ENCODE data around the gene NFAM1.

Gene NFAM1

GRCh38 chr22:42340829-42341383 is 91.3 kb downstream of the NFAM1 start:
- Histone ChIP-seq H3K27me3 (ENCODE audit: control insufficient read depth in 5 of 5, insufficient read depth in 4 of 5, low read length in 5 of 5) (peaks cover 0 to 25% (median 6%) of the 10 kb centered on the region in 5 donors), H3K9me3 (ENCODE audit: control insufficient read depth in 5 of 5, low read length in 5 of 5) (no peaks in the 10 kb centered on the region), H3K36me3 (ENCODE audit: control insufficient read depth in 5 of 5, insufficient read depth in 5 of 5, low read length in 5 of 5) (no peaks in the 10 kb centered on the region), H3K27ac (ENCODE audit: low read depth, low read length) (no peak overlapping the region), H3K4me3 (ENCODE audit: low read depth in 1 of 5, low read length in 5 of 5) (peak overlapping the region in 1 of 5 donors; percentile 21), H3K4me1 (ENCODE audit: control insufficient read depth in 5 of 5, insufficient read depth in 5 of 5, low read length in 5 of 5) (peaks cover 0 to 23% (median 17%) of the 10 kb centered on the region in 5 donors), H3K9ac (ENCODE audit: low read length in 5 of 5) (no peak overlapping the region)

GRCh38 chr22:42340150-42340549 is 92.1 kb downstream of the NFAM1 start:
- Histone ChIP-seq H3K27ac (ENCODE audit: low read depth, low read length) (no peak overlapping the region), H3K4me1 (ENCODE audit: control insufficient read depth in 5 of 5, insufficient read depth in 5 of 5, low read length in 5 of 5) (peaks cover 0 to 23% (median 17%) of the 10 kb centered on the region in 5 donors), H3K9me3 (ENCODE audit: control insufficient read depth in 5 of 5, low read length in 5 of 5) (no peaks in the 10 kb centered on the region), H3K27me3 (ENCODE audit: control insufficient read depth in 5 of 5, insufficient read depth in 4 of 5, low read length in 5 of 5) (peaks cover 0 to 25% (median 6%) of the 10 kb centered on the region in 5 donors), H3K4me3 (ENCODE audit: low read depth in 1 of 5, low read length in 5 of 5) (no peak overlapping the region), H3K9ac (ENCODE audit: low read length in 5 of 5) (no peak overlapping the region), H3K36me3 (ENCODE audit: control insufficient read depth in 5 of 5, insufficient read depth in 5 of 5, low read length in 5 of 5) (no peaks in the 10 kb centered on the region)

GRCh38 chr22:42338479-42338878 is 93.7 kb downstream of the NFAM1 start:
- Histone ChIP-seq H3K9me3 (ENCODE audit: control insufficient read depth in 5 of 5, low read length in 5 of 5) (no peaks in the 10 kb centered on the region), H3K9ac (ENCODE audit: low read length in 5 of 5) (no peak overlapping the region), H3K4me1 (ENCODE audit: control insufficient read depth in 5 of 5, insufficient read depth in 5 of 5, low read length in 5 of 5) (peaks cover 0 to 15% (median 9%) of the 10 kb centered on the region in 5 donors), H3K36me3 (ENCODE audit: control insufficient read depth in 5 of 5, insufficient read depth in 5 of 5, low read length in 5 of 5) (no peaks in the 10 kb centered on the region), H3K27me3 (ENCODE audit: control insufficient read depth in 5 of 5, insufficient read depth in 4 of 5, low read length in 5 of 5) (peaks cover 0 to 29% (median 6%) of the 10 kb centered on the region in 5 donors), H3K27ac (ENCODE audit: low read depth, low read length) (no peak overlapping the region), H3K4me3 (ENCODE audit: low read depth in 1 of 5, low read length in 5 of 5) (no peak overlapping the region)

- H3K4me1 ChIP-seq (ENCODE audit: control insufficient read depth in 5 of 5, insufficient read depth in 5 of 5, low read length in 5 of 5): peaks cover 0 to 7% (median 5%) of the 10 kb centered on the region in 5 donors
- no peaks in the 10 kb centered on the region for H3K9me3 ChIP-seq (ENCODE audit: control insufficient read depth in 5 of 5, low read length in 5 of 5)
- no peaks in the 10 kb centered on the region for H3K36me3 ChIP-seq (ENCODE audit: control insufficient read depth in 5 of 5, insufficient read depth in 5 of 5, low read length in 5 of 5)
- peaks cover 0 to 29% (median 6%) of the 10 kb centered on the region in 5 donors for H3K27me3 ChIP-seq (ENCODE audit: control insufficient read depth in 5 of 5, insufficient read depth in 4 of 5, low read length in 5 of 5)
- H3K4me3 ChIP-seq (ENCODE audit: low read depth in 1 of 5, low read length in 5 of 5): no peak overlapping the region
- no peak overlapping the region for H3K9ac ChIP-seq (ENCODE audit: low read length in 5 of 5)
- no peak overlapping the region for H3K27ac ChIP-seq (ENCODE audit: low read depth, low read length)
Observed at GRCh38 chr22:42337356-42337755, 94.8 kb downstream of the NFAM1 start.

- Histone ChIP-seq H3K9ac (ENCODE audit: low read length in 5 of 5) (no peak overlapping the region), H3K4me1 (ENCODE audit: control insufficient read depth in 5 of 5, insufficient read depth in 5 of 5, low read length in 5 of 5) (peaks cover 0 to 7% (median 5%) of the 10 kb centered on the region in 5 donors), H3K36me3 (ENCODE audit: control insufficient read depth in 5 of 5, insufficient read depth in 5 of 5, low read length in 5 of 5) (no peaks in the 10 kb centered on the region), H3K27me3 (ENCODE audit: control insufficient read depth in 5 of 5, insufficient read depth in 4 of 5, low read length in 5 of 5) (peaks cover 0 to 22% (median 6%) of the 10 kb centered on the region in 5 donors), H3K9me3 (ENCODE audit: control insufficient read depth in 5 of 5, low read length in 5 of 5) (no peaks in the 10 kb centered on the region), H3K27ac (ENCODE audit: low read depth, low read length) (no peak overlapping the region), H3K4me3 (ENCODE audit: low read depth in 1 of 5, low read length in 5 of 5) (no peak overlapping the region)
Observed at GRCh38 chr22:42336527-42337227, 95.5 kb downstream of the NFAM1 start.

GRCh38 chr22:42335839-42336378 is 96.3 kb downstream of the NFAM1 start:
- Histone ChIP-seq H3K36me3 (ENCODE audit: control insufficient read depth in 5 of 5, insufficient read depth in 5 of 5, low read length in 5 of 5) (no peaks in the 10 kb centered on the region), H3K27ac (ENCODE audit: low read depth, low read length) (no peak overlapping the region), H3K27me3 (ENCODE audit: control insufficient read depth in 5 of 5, insufficient read depth in 4 of 5, low read length in 5 of 5) (peaks cover 0 to 19% (median 3%) of the 10 kb centered on the region in 5 donors), H3K4me3 (ENCODE audit: low read depth in 1 of 5, low read length in 5 of 5) (no peak overlapping the region), H3K4me1 (ENCODE audit: control insufficient read depth in 5 of 5, insufficient read depth in 5 of 5, low read length in 5 of 5) (peaks cover 0 to 2% (median 1%) of the 10 kb centered on the region in 5 donors), H3K9me3 (ENCODE audit: control insufficient read depth in 5 of 5, low read length in 5 of 5) (no peaks in the 10 kb centered on the region), H3K9ac (ENCODE audit: low read length in 5 of 5) (no peak overlapping the region)

- Histone ChIP-seq H3K4me1 (ENCODE audit: control insufficient read depth in 5 of 5, insufficient read depth in 5 of 5, low read length in 5 of 5) (no peaks in the 10 kb centered on the region), H3K4me3 (ENCODE audit: low read depth in 1 of 5, low read length in 5 of 5) (no peak overlapping the region), H3K36me3 (ENCODE audit: control insufficient read depth in 5 of 5, insufficient read depth in 5 of 5, low read length in 5 of 5) (no peaks in the 10 kb centered on the region), H3K9me3 (ENCODE audit: control insufficient read depth in 5 of 5, low read length in 5 of 5) (no peaks in the 10 kb centered on the region), H3K27me3 (ENCODE audit: control insufficient read depth in 5 of 5, insufficient read depth in 4 of 5, low read length in 5 of 5) (peaks cover 0 to 14% (median 3%) of the 10 kb centered on the region in 5 donors), H3K9ac (ENCODE audit: low read length in 5 of 5) (no peak overlapping the region), H3K27ac (ENCODE audit: low read depth, low read length) (no peak overlapping the region)
Observed at GRCh38 chr22:42334875-42335512, 97.2 kb downstream of the NFAM1 start.

GRCh38 chr22:42333544-42333943 is 98.7 kb downstream of the NFAM1 start:
- Histone ChIP-seq H3K4me3 (ENCODE audit: low read depth in 1 of 5, low read length in 5 of 5) (no peak overlapping the region), H3K27me3 (ENCODE audit: control insufficient read depth in 5 of 5, insufficient read depth in 4 of 5, low read length in 5 of 5) (peaks cover 0 to 15% (median 0%) of the 10 kb centered on the region in 5 donors), H3K9ac (ENCODE audit: low read length in 5 of 5) (no peak overlapping the region)

GRCh38 chr22:42332089-42332488 is 100.1 kb downstream of the NFAM1 start:
- no peak overlapping the region for H3K9ac ChIP-seq (ENCODE audit: low read length in 5 of 5)
- H3K9me3 ChIP-seq (ENCODE audit: control insufficient read depth in 5 of 5, low read length in 5 of 5): no peaks in the 10 kb centered on the region
- H3K4me3 ChIP-seq (ENCODE audit: low read depth in 1 of 5, low read length in 5 of 5): no peak overlapping the region
- no peak overlapping the region for H3K27ac ChIP-seq (ENCODE audit: low read depth, low read length)
- H3K27me3 ChIP-seq (ENCODE audit: control insufficient read depth in 5 of 5, insufficient read depth in 4 of 5, low read length in 5 of 5): peaks cover 0 to 20% (median 2%) of the 10 kb centered on the region in 5 donors
- H3K4me1 ChIP-seq (ENCODE audit: control insufficient read depth in 5 of 5, insufficient read depth in 5 of 5, low read length in 5 of 5): peaks cover 0 to 4% (median 0%) of the 10 kb centered on the region in 5 donors
- no peaks in the 10 kb centered on the region for H3K36me3 ChIP-seq (ENCODE audit: control insufficient read depth in 5 of 5, insufficient read depth in 5 of 5, low read length in 5 of 5)

More at GRCh38 chr22:42333544-42333943, 98.7 kb downstream of the NFAM1 start:
- H3K4me1 ChIP-seq (ENCODE audit: control insufficient read depth in 5 of 5, insufficient read depth in 5 of 5, low read length in 5 of 5): no peaks in the 10 kb centered on the region
- no peaks in the 10 kb centered on the region for H3K9me3 ChIP-seq (ENCODE audit: control insufficient read depth in 5 of 5, low read length in 5 of 5)
- no peaks in the 10 kb centered on the region for H3K36me3 ChIP-seq (ENCODE audit: control insufficient read depth in 5 of 5, insufficient read depth in 5 of 5, low read length in 5 of 5)
- no peak overlapping the region for H3K27ac ChIP-seq (ENCODE audit: low read depth, low read length)

- peaks cover 0 to 22% (median 2%) of the 10 kb centered on the region in 5 donors for H3K27me3 ChIP-seq (ENCODE audit: control insufficient read depth in 5 of 5, insufficient read depth in 4 of 5, low read length in 5 of 5)
- no peaks in the 10 kb centered on the region for H3K9me3 ChIP-seq (ENCODE audit: control insufficient read depth in 5 of 5, low read length in 5 of 5)
- no peak overlapping the region for H3K4me3 ChIP-seq (ENCODE audit: low read depth in 1 of 5, low read length in 5 of 5)
- H3K4me1 ChIP-seq (ENCODE audit: control insufficient read depth in 5 of 5, insufficient read depth in 5 of 5, low read length in 5 of 5): peaks cover 0 to 4% (median 0%) of the 10 kb centered on the region in 5 donors
- H3K27ac ChIP-seq (ENCODE audit: low read depth, low read length): no peak overlapping the region
- H3K9ac ChIP-seq (ENCODE audit: low read length in 5 of 5): no peak overlapping the region
- H3K36me3 ChIP-seq (ENCODE audit: control insufficient read depth in 5 of 5, insufficient read depth in 5 of 5, low read length in 5 of 5): no peaks in the 10 kb centered on the region
Observed at GRCh38 chr22:42331014-42331413, 101.2 kb downstream of the NFAM1 start.
